Progenitor cell of endocrine pancreas (in vitro differentiated cells): ENCODE results near the gene PTPN14. TPM values are rescaled to one million over a fixed set of nuclear protein-coding genes. Genes with fewer than 3 reads are reported as not detected.
A peak's percentile ranks its signal among the peaks of the same experiment; 100 is the strongest.

Source experiments
- DNase-seq: peaks from one replicate; pipeline ENCODE4 v3.0.0; 2021; ENCODE audit warnings: low spot score; ENCODE audit not compliant: unreplicated experiment
- H3K27ac Mint-ChIP-seq: 2 replicates; pipeline ENCODE4 v1.8.0; 2021; ENCODE audit warnings: mild to moderate bottlenecking, moderate library complexity, mixed read lengths
- H3K27me3 Mint-ChIP-seq: 2 replicates; pipeline ENCODE4 v1.8.0; 2021; ENCODE audit warnings: mixed read lengths
- H3K36me3 Mint-ChIP-seq: 2 replicates; pipeline ENCODE4 v1.8.0; 2022; ENCODE audit warnings: mixed read lengths; ENCODE audit not compliant: insufficient read depth
- H3K4me1 Mint-ChIP-seq: 2 replicates; pipeline ENCODE4 v1.8.0; 2021; ENCODE audit warnings: low read depth, mixed read lengths
- H3K4me3 Mint-ChIP-seq: 2 replicates; pipeline ENCODE4 v1.8.0; 2021; ENCODE audit warnings: low read depth, mild to moderate bottlenecking, moderate library complexity, mixed read lengths
- H3K9me3 Mint-ChIP-seq: 2 replicates; pipeline ENCODE4 v1.8.0; 2021; ENCODE audit warnings: low read depth, mixed read lengths
- total RNA-seq: library from RNA; stranded (reverse); gene quantifications from 2 replicates; pipeline ENCODE4 v1.2.1, GENCODE V29; 2021
- TF ChIP-seq, protein P1 (sequence below): fragments of 200-600 bp; sonication (generic); IDR thresholded peaks from one replicate; pipeline ENCODE4 v1.5.0; 2021; ENCODE audit warnings: antibody characterized with exemption, mild to moderate bottlenecking; ENCODE audit not compliant: unreplicated experiment

The PTPN14 gene
- total RNA-seq, 1 donor from 2014 or later = 37.0 TPM

DNA sequence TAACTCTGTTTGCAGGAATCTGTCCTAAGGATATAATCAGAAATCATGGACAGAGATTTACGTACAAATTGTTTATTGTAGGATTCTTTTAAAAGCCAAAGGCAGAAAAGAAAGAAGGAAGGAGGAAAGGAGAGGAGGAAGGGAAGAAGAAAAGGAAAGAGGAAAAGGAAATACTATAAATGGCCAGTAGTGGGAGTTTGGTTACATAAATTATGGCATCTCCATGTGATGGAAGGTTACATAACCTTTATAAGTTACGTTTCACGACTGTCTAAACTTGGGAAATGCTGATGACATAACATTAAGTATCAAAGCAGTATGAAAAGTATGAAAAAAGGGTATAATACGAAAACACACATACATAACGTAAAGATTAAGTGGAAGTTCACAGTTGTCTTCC, 231.5 kb downstream of the PTPN14 start:
- DNase-seq = no peak
- Mint-ChIP-seq H3K9me3 (no peaks in the 10 kb centered on the region), H3K4me3 (no peak overlapping the region), H3K27me3 (no peaks in the 10 kb centered on the region), H3K27ac (no peak overlapping the region), H3K36me3 (peaks cover 19% of the 10 kb centered on the region), H3K4me1 (no peaks in the 10 kb centered on the region)
- TF ChIP-seq, protein P1, sequence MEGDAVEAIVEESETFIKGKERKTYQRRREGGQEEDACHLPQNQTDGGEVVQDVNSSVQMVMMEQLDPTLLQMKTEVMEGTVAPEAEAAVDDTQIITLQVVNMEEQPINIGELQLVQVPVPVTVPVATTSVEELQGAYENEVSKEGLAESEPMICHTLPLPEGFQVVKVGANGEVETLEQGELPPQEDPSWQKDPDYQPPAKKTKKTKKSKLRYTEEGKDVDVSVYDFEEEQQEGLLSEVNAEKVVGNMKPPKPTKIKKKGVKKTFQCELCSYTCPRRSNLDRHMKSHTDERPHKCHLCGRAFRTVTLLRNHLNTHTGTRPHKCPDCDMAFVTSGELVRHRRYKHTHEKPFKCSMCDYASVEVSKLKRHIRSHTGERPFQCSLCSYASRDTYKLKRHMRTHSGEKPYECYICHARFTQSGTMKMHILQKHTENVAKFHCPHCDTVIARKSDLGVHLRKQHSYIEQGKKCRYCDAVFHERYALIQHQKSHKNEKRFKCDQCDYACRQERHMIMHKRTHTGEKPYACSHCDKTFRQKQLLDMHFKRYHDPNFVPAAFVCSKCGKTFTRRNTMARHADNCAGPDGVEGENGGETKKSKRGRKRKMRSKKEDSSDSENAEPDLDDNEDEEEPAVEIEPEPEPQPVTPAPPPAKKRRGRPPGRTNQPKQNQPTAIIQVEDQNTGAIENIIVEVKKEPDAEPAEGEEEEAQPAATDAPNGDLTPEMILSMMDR = peak; percentile 26

DNA sequence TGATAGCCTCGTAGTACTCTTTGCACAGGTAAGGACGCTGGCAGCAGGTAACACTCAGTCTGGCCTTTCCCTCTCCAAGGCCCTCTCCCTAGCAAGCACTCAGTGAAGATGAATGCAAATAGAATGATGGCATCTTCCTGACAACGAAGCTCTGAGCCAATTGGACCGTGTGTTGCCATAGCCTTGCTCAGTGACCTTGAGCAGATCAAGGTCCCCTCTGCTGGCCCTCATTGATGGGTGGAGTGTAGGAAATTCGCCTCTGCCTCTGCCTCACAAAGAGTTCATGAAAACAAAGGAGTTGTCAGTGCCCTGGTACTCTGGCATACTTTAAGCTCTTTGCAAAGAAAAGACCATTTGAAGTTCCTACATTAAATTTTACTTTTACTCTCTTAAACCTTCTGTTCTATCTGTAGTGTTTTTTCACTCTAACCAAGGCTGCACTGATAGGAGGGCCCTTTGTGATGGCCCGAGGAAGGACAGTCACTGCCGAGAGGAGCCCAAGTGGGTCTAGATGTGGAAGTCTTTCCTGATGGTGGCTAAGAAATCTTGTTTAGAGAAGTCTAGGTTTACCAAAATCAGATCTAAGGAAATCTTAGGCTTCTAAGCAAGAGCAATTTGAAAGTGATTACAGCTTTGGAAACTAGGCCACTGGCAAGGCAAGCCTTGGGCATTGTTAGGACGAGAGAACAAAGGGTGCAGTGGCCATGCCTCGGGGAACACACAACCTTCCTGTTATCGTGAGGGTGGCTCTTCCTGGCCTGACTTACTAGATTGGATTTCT, 232.3 kb downstream of the PTPN14 start:
- TF ChIP-seq, protein P1 = no peak
- H3K4me1 Mint-ChIP-seq = peaks cover under 1% of the 10 kb centered on the region
- H3K27ac Mint-ChIP-seq = no peak overlapping the region
- H3K27me3 Mint-ChIP-seq = no peaks in the 10 kb centered on the region
- peaks cover 19% of the 10 kb centered on the region for H3K36me3 Mint-ChIP-seq
- H3K4me3 Mint-ChIP-seq = no peak overlapping the region
- DNase-seq = no peak
- no peaks in the 10 kb centered on the region for H3K9me3 Mint-ChIP-seq

DNA sequence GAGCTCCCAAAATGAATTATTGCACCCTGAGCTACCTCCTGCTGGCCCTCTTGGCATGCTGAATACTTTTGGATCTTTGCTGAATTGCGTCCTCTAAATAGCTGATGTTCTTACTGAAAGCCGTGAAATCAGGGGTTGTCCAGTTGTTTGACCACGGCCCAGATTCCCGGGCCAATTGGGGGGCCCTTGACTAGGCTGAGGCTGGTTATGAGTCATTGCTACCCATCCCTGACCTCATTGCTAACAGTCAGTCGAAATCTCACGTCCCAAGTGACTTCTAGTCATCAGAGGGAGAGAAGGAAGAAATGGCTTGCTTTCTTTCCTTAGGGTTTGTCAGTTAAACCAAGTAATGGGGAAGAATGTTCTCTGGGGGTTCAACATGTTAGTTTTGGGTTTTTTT, 233.0 kb downstream of the PTPN14 start:
- no peak for DNase-seq
- H3K4me3 Mint-ChIP-seq = no peak overlapping the region
- no peaks in the 10 kb centered on the region for H3K9me3 Mint-ChIP-seq
- no peak overlapping the region for H3K27ac Mint-ChIP-seq
- TF ChIP-seq, protein P1 = no peak
- H3K36me3 Mint-ChIP-seq = peaks cover 17% of the 10 kb centered on the region
- H3K27me3 Mint-ChIP-seq = no peaks in the 10 kb centered on the region
- H3K4me1 Mint-ChIP-seq = peaks cover 1% of the 10 kb centered on the region

DNA sequence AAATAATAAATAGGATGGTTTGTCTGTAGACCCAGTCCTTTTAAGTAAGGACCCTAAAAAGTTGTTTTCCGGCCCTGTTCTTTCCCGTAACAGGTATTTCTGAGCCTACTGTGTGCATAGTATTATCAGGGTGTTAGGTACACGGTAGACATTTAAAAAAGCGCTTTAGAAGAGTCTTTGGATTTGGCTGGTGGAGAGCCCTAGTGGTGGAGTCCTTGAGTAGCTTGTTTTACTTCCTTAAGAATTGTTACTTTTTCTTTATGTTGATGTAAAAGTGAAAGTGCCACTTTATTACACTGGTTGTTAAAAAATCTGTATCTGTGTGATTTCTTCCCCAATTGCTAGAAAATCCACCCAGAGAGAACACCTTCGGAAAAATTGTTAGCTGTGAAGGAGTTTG, 233.7 kb downstream of the PTPN14 start:
- no peak overlapping the region for H3K4me3 Mint-ChIP-seq

DNA sequence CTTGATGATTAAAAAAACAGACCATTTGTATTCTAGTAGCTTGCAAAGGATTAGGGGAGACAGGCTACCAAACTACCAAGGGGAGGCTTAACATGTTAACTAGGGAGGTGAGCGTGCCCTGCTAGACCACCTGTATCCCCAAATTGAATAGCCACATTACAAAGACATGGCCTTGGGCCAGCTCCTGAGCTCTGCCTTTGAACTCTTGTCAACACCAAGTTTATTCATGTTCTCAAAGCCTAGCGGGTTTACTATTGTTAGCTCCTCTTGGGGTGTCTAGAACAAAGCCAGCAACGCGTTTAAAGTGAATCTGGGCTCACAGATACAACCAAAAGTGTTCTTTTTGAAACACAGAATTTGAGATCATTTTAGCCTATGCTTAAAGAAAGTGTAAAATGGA, 234.1 kb downstream of the PTPN14 start:
- Mint-ChIP-seq H3K9me3 (no peaks in the 10 kb centered on the region), H3K4me1 (peaks cover 6% of the 10 kb centered on the region), H3K27ac (no peak overlapping the region), H3K27me3 (no peaks in the 10 kb centered on the region), H3K4me3 (no peak overlapping the region), H3K36me3 (peaks cover 21% of the 10 kb centered on the region)
- TF ChIP-seq, protein P1 = no peak
- DNase-seq = no peak

More for the DNA sequence above, 233.7 kb downstream of the PTPN14 start:
- Mint-ChIP-seq H3K27me3 (no peaks in the 10 kb centered on the region), H3K27ac (no peak overlapping the region), H3K4me1 (peaks cover 2% of the 10 kb centered on the region), H3K36me3 (peaks cover 19% of the 10 kb centered on the region), H3K9me3 (no peaks in the 10 kb centered on the region)
- DNase-seq = no peak
- TF ChIP-seq, protein P1 = no peak
